Lung microvascular endothelial cell (primary cell): ENCODE data around the gene RNF217. TPM values are rescaled to one million over a fixed set of nuclear protein-coding genes. Genes with fewer than 3 reads are reported as not detected.

Experiments used
- DNase-seq, 2 donors: peaks; one replicate each; pipeline versions ENCODE4 v3.0.0 to v3.0.0-alpha.2; 2010; ENCODE audit warnings: low read depth in 2 of 2
- total RNA-seq: library from RNA; depleted of rRNA; stranded (reverse); fragments of >200 nt; gene quantifications from 2 replicates; pipeline ENCODE4 v1.2.1, GENCODE V29; 2014

Gene RNF217
- total RNA-seq, 1 donor from 2014 or later: 19.4 TPM

GRCh38 chr6:125095580-125096301, 133.5 kb downstream of the RNF217 start:
- DNase-seq: peak; percentile 40 to 90

DNA sequence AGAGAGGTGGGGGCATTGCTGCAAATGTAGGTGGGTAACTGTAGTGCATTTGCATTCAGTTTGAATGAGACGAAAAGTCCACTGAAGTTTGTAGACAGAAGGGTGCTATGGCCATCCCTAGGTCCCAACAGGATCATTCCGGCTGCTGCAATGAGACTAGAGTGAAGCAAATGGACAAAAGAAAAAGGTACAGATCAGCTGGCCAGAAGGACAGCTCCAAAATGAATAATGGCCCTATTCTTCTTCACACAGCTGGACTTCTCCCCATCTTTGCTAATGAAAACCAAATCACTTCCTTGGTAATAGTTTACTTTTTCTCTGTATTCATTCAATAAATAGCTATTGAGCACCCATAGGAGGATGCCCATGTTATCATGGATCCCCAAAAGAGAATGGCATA, 134.9 kb downstream of the RNF217 start:
- no peak for DNase-seq

DNA sequence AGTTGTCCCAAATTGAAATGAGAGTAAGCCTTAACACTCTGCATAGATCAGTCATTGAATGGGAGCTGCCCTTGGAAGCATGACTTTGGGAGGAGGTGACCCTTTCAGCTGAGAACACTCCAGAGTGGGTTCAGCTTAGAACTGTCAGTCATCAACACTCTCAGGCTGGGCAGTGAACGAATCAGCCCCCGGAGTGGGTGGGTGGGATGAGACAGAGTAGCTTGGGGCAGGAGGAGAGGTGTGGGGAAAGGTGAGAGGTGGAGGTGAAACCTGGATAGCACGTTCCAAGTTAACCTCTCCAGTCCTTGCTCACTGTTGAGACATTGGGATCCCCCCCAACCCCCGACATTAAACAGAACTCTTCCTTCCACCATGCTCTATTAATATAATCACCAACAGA, 136.0 kb downstream of the RNF217 start:
- no peak for DNase-seq

DNA sequence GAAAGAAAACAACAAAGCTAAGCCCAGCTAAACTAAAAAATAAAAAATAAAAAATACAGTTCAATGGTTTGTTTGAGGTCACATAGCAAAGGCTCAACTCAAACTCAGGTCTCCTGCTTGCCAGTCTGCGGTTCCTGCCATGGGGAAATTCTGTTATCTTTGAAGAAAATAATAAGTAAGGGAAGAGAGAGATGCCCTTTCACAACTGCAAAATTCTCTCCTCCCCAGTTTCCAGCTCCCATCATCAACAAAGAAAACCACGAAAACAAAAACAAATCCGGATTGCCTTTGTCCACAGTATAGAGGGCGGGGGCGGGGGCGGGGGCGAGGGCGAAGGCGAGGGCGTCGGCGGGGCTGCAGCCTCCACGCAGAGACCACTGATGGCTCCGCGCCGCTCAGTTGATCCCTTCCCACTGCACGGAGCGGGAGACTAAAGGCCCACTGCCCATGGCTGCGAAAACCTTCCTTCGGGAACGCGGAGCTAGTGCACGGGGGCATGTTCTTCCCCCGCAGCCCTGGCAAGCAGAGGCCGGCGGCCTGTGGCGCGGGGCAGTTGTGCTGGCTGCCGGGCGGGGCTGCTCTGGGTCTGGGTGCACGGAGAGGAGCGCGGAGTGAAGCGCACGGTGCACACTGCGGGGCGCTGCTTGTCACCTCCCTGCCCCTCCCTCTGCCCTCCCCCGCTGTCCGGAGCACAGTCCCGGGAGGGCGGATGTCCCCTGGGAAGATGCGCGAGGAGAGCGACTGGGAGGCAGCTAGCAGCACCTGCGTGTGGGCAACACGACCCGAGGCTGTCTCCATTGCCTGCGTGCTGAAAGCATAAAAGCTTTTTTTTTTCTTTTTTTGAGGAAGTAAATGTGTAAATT, 137.2 kb downstream of the RNF217 start:
- DNase-seq: peak; percentile 59 to 66

GRCh38 chr6:125100074-125100652, 137.9 kb downstream of the RNF217 start:
- DNase-seq: no peak

GRCh38 chr6:125101128-125101527, 138.9 kb downstream of the RNF217 start:
- no peak for DNase-seq

DNA sequence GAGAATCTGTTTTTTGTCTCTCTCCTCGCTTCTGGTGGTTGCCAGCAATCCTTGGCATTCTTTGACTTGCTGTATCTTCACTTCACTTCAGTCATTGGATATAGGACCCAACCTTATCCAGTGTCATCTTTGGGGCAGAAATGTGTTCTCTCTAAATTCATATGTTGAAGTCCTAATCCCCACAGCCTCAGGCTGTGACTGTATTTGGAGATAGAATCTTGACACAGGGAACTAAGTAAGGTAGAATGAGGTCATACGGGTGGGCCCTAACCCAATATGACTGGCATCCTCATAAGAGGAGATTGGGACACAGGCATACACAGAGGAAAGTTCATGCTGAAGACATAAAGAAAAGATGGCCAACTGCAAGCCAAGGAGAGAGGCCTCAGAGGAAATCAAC, 139.4 kb downstream of the RNF217 start:
- no peak for DNase-seq

DNA sequence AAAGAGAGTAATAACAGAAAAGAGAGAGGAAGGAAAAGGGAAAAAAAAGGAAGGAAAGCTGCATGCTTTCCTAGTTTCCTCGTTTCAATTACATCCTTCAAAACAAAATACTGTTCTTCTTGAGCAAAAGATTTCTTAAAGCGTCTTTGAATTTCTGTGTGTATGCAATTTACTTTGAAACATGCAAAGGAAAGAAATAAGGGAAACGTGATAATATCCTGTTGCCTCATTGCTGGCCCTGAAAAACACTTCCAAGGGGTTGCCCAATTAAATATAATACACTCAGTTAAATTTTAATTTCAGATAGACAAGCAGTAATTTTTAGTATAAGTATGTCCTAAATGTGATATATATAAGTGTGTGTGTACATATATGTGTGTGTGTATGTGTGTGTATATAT, 140.2 kb downstream of the RNF217 start:
- peak in 1 of 2 donors; percentile 48 for DNase-seq

GRCh38 chr6:125102891-125103290, 140.7 kb downstream of the RNF217 start:
- DNase-seq: peak; percentile 27 to 70

- peak in 1 of 2 donors; percentile 15 for DNase-seq
Observed at GRCh38 chr6:125104425-125104824, 142.2 kb downstream of the RNF217 start.

- DNase-seq: no peak
Observed at GRCh38 chr6:125107048-125107447, 144.8 kb downstream of the RNF217 start.

- DNase-seq: no peak
Observed at GRCh38 chr6:125107896-125108295, 145.7 kb downstream of the RNF217 start.

DNA sequence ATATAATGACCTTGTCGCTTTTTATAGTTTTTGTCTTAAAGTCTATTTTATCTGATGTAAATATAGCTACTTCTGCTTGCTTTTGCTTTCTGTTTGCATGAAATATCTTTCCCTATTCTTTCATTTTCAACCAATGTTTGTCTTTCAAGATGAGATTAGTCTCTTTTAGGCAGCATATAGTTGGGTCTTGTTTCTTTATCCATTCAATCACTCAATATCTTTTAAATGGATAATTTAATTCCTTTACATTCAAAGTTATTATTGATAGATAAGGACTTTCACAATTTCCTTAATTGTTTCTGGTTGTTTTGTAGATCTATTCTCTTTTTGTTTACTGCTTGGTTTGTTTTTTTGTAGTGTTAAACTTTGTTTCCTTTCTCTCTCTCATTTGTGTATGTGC, 147.8 kb downstream of the RNF217 start:
- DNase-seq: no peak

GRCh38 chr6:125111219-125111983, 149.2 kb downstream of the RNF217 start:
- no peak for DNase-seq

GRCh38 chr6:125112934-125113333, 150.7 kb downstream of the RNF217 start:
- no peak for DNase-seq

GRCh38 chr6:125114248-125114858, 152.1 kb downstream of the RNF217 start:
- peak; percentile 70 to 76 for DNase-seq

- no peak for DNase-seq
Observed at GRCh38 chr6:125116170-125116569, 153.9 kb downstream of the RNF217 start.

GRCh38 chr6:125116710-125117109, 154.5 kb downstream of the RNF217 start:
- no peak for DNase-seq

- peak in 1 of 2 donors; percentile 30 for DNase-seq
Observed at GRCh38 chr6:125117818-125118217, 155.6 kb downstream of the RNF217 start.

DNA sequence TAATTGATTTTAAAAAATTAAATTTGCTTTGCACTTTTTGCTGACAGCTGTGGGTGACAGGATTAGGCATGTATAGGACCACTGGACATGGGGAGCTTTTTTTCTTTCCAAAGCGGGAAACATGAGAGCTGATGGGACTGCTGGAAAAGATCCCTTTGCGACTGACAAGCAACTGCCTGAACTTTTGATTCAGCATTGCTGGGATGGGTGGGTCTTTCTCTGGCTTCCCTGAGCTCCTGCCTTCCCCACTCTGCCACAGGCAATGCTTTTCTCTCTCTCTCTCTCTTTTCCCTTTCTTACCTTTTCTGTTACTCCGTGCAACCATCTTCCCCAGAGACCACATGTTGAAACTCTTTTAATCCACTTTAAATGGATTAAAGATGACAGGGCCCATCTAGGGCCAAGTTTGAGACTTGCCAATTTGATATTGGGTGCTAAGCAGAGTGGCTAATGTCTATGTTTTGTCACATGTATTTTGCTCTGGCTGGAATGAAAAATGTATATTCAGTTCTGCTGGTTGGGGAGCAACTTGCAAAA, 157.9 kb downstream of the RNF217 start:
- DNase-seq: no peak

- no peak for DNase-seq
Observed at GRCh38 chr6:125121894-125122293, 159.7 kb downstream of the RNF217 start.
